NCI-H524 treated with DMSO at 0.1 percent for 48 hours (cell line): ENCODE results near the gene ZNF491.
A peak's percentile ranks its signal among the peaks of the same experiment; 100 is the strongest.
"Not testable (repeated sequence)": the region's sequence is repeated elsewhere in the genome, so short reads cannot be mapped to it uniquely, and the experiment has no call there.

ENCODE experiments used
- DNase-seq: peaks from one replicate; lab custom pipeline; 2025; lab: John Stamatoyannopoulos, UW

The ZNF491 gene

DNA sequence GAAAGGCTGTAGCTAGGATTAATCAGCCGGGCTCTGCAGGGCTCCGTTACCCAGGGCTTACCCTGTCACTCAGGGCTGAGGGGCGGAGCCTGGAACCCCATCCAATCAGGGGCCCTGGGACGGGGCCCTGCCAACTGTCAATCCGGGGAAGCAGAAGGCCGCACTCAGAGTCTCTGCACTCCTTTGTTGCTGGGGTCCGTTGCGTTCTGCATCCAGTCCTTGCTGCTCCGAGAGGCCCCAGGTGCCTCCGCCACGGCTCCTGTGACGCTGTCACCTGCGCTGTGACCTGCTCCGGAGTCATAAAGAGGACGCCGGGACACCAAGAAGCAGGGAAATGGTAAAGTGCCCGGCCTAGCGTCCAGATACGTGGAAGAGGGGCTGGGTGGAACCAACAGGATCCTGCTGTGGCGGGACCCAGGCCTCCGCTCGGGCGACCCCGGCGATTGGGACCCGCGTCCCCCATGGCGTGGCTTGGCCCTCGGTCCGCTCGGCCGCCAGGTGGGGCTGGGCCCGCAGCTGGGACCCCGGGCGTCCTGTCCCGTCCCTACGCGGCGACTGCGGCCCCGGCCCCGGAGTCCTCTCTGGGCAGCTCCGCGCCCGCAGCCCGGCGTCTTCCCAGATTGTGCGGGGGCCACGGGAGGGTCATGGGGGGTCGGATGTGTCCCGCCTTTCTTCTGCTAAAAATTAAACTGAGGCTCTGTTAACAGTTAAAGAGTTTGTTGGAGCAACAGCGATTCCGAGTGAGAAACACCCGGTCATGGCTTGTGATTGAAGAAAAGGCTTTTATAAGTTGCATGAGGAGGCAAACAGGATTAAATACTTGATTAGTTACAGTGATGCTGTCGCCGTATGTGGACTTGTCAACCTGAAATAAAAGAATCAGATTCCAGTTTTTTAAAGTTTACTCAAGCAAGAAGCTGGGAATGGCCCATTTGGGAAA, at the start of gene ZNF491:
TSS of gene ZNF491 (plus strand) at position 133 of the 940 bp plus-strand sequence. CDS start 7,431 bp downstream, outside the sequence.
- DNase-seq: peak; percentile 85

DNA sequence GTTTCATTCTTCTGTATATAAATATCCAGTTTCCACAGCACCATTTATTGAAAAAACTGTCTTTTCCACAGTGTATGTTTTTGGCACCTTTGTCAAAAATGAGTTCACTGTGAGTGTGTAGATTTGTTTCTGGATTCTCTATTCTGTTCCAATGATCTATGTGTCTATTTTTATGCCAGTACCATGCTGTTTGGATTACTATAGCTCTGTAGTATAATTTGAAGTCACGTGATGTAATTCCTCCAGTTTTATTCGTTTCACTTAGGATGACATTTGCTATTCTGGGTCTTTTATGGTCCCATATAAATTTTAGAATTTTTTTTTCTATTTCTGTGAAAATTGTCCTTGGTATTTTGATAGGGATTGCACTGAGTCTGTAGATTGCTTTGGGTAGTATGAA, 48.6 kb upstream of the ZNF491 start:
- no peak for DNase-seq

DNA sequence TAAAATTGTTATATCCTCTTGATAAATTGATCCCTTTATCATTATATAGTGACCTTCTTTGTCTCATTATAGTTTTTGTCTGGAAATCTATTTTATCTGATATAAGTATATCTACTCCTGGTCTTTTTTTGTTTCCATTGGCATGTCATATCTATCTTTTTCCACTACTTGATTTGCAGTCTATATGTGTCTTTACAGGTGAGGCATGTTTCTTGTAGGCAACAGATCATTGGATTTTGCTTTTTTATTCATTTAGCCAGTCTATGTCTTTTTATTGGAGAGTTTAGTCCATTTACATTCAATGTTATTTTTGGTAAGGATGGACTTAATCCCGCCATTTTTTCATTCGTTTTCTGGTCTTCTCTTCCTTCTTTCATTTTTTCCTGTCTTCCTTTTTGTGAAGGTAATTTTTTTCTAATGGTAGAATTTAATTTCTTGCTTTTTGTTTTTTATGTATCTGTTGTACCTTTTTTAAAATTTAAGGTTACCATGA, 46.0 kb upstream of the ZNF491 start:
- no peak for DNase-seq

DNA sequence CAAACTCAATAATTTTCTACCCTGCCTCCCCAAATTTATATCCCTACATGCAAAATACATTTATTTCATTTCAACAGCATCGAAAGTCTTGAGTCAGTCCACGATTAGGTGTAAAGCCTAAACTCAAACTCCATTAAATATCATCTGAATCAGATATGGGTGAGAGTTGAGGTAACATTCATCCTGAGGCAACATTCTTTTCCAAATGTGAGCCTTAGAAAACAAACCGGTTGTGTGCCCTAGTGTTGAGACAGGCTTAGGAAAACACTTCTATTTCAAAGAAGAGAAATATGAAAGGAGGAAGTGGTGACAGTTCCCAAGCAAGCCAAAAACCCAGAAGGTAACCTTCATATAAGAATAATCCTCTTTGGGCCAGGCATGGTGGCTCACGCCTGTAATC, 43.7 kb upstream of the ZNF491 start:
- no peak for DNase-seq

DNA sequence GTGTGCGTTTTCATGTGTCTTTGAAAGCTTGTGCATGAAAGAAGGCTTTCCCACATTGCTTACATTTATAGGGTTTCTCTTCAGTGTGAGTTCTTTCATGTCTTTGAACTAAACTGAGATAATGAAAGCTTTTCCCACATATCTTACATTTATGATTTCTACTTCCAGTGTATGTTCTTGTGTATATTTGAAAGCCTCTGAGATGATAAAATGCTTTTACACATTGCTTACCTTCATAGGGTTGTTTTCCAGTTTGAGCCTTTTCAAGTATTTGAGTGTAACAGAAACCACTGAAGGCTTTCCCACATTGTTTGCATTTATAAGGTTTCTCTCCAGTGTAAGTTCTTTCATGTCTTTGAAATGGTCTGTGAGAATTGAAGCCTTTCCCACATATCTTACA, 41.4 kb upstream of the ZNF491 start:
- no peak for DNase-seq

DNA sequence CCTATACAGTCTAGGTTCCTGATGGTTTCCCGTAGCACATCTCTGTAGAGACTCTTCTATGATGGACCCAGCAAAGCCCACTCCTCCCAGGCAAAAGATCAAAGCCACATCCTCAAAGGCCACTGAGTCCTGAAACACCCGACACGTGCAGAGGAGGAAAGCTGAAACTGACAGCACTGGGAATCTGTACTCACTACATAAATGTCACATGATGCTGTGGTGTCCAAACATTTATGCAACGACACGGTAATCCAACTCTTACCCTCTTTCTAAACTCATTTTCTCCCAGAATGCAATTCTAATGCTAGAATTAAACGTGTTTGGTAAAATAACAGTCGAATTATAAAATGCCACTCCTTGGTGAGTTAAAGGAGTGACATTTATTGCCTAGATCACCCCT, 38.5 kb upstream of the ZNF491 start:
- no peak for DNase-seq

DNA sequence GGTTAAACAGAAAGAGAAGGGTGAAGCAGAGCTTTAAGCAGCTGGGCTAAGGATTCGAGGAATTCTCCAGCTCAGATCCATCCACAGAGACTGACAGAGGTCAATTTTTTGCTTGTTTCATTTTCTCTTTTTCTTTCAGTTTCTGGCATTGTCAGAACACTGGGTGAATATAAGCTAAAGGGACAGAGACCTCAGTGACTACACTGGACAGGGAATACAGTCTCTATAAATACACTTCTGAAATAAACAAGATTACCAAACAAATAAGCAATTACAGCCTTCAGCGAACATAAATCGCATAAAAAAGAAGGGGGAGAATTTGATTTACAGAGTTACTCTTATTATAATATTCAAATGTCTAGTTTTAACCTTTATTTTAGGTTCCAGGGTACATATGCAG, 35.2 kb upstream of the ZNF491 start:
- no peak for DNase-seq

DNA sequence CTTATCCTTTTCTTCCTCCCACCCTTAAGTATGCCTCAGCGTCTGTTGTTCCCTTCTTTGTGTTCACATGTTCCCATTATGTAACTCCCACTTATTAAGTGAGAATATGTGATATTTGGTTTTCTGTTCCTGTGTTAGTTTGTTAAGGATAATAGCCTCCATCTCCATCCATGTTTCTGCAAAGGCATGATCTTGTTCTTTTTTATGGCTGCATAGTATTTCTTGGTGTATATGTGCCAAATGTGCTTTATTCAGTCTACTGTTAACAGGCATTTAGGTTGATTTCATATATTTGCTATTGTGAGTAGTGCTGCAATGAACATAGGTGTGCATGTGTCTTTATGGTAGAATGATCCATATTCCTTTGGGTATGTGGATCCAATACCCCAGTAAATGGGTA, 34.7 kb upstream of the ZNF491 start:
- no peak for DNase-seq

DNA sequence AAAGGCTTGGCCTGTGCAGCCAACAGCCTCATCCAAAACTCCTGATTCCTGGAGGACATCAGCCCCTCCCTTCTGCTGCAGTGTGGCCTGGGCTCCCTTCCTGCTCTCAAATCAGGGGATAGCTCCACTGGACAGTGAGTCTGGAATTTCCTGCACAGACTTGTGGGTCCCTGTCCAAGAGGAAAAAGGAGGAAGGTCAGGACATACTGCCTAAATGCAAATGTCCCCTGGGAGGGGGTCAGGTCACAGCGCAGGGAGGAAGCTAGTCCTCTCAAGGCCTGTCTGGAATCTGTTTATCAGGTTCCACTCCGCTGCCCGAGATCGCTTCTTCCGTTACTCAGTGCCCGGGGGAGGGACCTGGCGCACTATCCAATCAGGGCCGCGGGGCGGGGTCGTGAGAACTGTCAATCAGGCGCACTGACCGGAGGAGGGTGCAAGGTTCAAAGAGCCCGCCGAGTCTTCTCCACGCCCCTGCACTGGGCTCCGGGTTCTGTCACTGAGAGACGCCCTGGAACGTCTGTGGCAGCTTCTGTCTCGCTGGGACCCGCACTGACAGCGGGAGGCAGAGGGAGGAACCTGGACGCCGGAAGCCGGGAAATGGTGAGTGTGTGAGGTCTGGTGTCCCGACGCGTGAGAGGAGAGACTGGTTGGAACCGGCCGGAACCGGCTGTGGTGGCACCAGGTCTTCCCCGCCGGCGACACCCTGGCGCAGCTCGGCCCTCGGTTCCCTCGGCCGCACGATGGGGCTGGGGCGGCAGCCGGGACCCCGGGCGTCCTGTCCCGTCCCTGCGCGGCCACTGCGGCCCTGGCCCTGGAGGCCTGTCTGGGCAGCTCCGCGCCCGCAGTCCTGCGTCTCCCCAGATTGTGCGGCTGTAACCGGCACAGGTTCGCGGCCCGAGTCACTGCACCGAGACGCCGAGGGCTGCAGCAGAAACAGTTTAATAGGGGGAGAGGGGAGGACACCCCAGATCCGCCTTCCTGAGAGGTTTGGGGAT, 31.4 kb upstream of the ZNF491 start, which contains the start of gene ZNF441:
TSS of gene ZNF441 (plus strand) at position 404 of the 995 bp plus-strand sequence. CDS start at position 598, 194 bp downstream.
- peak; percentile 72 for DNase-seq

DNA sequence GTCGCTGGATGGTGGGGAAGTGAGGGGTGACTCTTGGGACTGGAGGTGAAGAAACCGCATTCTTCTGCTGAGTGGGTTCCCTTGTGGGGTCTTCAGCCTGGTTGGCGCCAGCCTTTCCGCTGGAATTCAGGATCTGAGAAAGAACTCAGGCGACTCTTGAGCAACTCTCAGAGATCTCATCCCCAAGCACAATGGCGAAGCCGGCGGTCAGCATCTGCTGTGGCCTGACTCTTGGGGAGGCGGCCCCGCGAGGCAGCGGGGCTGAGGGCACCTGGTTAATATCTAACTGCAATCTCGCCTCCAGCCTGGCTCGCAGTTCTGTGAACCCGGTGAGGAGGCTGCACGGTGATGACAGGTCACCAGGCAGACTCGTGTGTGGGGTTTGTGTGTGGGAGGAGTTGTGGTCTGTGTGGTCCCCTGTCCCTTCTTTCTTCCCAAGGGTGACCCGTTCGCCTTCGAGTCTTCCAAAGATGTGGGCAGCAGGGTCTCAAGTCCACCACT, 30.6 kb upstream of the ZNF491 start:
- DNase-seq: no peak

DNA sequence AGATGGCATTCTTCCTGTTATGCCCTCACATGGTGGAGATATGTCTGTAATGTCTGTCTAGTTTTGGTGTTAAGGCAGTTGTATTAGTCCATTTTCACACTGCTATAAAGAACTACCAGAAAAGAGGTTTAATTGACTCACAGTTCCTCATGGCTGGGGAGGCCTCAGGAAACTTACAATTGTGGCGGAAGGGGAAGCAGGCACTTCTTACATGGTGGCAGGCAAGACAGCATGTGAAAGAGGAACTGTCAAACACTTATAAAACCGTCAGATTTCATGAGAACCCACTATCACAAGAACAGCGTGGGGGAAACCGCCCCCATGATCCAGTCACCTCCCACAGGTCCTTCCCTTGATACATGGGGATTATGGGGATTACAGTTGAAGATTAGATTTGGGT, 28.3 kb upstream of the ZNF491 start:
- DNase-seq: no peak

DNA sequence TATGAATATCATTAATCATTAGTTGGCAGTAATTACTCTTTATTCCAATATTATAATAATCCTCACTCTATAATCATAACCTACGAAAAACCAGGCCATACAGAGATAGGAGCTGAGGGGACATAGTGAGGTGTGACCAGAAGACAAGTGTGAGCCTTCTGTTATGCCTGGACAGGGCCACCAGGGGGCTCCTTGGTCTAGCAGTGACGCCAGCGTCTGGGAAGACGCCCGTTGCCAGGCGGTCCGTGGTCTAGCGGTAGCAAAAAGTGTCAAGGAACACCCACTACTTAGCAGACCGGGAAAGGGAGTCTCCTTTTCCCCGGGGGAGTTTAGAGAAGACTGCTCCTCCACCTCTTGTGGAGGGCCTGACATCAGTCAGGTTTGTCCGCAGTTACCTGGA, 26.8 kb upstream of the ZNF491 start:
- DNase-seq: not testable (repeated sequence)

DNA sequence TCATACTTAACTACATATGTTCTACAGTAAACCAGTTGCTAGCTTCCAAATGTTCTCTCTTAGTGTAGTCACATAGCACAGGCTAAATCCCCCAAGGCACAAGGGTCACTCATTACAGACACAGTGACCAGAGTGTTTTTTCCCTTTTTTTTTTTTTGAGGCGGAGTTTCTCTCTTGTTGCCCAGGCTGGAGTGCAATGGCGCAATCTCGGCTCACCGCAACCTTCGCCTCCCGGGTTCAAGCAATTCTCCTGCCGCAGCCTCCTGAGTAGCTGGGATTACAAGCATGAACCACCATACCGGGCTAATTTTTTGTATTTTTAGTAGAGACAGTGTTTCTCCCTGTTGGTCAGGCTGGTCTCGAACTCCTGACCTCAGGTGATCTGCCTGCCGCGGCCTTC, 21.7 kb upstream of the ZNF491 start:
- DNase-seq: not testable (repeated sequence)

DNA sequence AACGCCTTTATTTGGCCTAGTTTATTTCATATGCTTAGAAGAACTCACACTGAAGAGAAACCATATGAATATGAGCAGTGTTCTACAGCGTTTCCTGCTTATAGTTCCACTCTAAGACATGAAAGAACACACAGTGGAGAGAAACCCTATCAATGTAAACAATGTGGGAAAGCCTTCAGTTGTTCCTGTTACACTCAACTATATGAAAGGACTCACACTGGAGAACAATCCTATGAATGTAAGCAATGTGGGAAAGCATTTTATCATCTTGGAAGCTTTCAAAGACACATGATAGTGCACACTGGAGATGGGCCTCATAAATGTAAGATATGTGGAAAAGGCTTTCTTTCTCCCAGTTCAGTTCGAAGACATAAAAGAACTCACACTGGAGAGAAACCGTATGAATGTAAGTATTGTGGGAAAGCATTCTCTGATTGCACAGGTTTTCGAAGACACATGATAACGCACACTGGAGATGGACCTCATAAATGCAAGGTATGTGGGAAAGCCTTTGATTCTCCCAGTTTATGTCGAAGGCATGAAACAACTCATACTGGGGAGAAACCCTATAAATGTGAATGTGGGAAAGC, 17.8 kb upstream of the ZNF491 start:
- no peak for DNase-seq

DNA sequence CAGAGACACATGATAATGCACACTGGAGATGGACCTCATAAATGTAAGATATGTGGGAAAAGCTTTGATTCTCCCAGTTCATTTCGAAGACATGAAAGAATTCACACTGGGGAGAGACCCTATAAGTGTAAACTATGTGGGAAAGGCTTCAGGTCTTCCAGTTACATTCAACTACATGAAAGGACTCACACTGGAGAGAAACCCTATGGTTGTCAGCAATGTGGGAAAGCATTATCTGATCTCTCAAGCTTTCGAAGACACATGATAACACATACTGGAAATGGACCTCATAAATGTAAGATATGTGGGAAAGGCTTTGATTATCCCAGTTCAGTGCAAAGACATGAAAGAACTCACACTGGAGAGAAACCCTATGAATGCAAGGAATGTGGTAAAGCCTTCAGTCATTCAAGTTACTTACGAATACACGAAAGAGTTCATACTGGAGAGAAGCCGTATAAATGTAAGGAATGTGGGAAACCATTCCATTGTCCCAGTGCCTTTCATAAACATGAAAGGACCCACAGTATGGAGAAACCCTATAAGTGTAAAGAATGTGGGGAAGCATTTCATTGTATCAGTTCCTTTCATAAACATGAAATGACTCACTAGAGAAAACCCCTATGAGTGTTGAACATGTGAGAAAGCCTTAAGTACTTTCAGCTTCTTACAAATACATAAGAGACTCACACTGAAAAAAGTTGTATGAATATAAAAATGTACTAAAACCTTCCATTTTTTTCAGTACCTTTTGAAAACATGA, 16.8 kb upstream of the ZNF491 start:
- DNase-seq: no peak

DNA sequence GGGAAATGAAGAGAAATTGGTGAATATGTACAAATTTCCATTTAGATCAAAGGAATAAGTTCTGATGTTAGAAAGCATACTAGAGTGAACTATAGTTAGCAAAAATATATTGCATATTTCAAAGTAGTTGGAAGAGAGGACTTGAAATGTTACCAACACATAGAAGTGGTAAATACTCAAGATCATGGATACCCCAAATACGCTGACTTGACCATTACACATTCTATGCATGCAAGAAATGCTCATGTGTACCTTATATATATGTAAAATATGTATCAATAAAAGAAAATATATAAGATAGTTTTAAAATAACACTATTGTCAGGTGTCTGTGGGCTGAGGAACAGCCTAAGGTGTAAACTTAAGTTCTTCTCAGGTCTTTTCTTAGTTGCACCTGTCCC, 14.6 kb upstream of the ZNF491 start:
- DNase-seq: no peak

DNA sequence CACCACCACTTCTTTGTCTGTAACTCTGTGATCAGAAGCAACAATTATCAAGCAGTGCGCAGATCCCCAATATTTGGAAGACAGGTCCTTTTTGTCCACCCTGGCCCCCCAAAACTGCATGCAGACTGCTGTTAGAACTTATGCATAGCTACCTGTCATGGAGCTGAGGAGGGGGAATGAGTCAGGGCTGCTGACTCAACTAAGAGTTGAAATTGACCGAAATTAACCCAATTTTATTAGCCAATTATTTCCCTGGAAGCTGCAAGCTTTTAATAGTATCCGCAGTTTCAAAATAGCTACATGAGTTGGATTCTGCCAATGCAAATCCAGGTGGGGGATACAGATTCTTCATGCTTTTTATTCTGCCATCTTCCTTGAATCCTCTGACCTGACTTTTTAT, 14.0 kb upstream of the ZNF491 start:
- DNase-seq: no peak

DNA sequence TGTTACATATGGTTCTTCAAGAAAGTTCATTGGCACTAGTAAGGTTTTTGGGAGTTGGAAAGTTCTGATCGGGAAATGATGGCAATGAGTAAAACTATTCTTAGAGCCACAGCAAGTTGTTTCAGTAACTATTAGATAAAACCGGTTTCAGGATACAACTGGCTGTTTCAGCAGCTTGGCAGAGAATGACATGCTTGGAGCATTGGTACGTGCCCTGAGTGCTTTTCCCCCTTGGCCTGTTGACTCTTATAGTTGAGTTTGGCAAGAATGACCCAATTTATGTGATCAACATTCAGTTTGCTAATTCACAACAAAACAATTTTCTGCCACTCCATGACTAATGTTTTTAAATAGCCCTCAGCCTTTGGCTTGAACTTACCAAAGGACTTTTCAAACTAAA, 10.8 kb upstream of the ZNF491 start:
- DNase-seq: no peak

DNA sequence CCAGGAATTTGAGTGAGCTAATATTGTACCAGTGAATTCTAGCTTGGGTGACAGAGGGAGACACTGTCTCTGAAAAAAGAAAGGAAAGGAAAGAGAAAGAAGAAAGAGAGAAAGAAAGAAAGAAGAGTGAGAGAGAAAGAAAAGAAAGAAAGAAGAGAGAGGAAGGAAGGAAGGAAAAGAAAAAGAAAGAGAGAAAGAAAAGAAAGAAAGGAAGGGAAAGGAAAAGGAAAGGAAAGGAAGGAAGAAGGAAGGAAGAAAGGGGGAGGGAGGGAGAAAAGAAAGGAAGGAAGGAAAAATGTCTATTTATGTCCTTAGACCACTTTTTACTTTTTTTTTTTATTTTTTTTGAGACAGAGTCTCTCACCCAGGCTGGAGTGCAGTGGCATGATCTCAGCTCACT, 5.4 kb upstream of the ZNF491 start:
- no peak for DNase-seq

DNA sequence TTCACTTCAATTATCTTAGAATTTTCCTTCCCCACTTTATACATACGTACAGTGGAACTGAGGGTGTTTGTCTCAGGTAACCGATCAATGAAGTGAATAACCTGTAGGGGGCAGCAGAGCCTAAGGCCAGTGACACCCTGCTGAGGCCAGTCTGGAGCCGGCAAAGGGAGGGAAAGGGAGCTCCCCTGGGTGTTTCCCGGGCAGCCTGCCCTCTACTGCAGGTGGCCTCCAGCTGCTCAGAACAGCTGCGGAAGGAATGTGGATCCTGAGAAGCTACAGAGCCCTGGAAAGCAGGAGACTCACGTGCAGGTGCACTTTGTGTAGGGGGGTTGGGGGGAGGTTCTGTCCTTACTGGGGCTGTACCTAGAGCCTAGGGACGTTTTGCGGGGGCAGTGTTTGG, 832 bp upstream of the ZNF491 start:
- peak; percentile 82 for DNase-seq
